Hepatocyte (in vitro differentiated cells): ENCODE results near the gene ZCCHC7.

Source experiments
- CTCF ChIP-seq: fragments of 200-600 bp; sonication (generic); IDR thresholded peaks from 2 replicates; pipeline ENCODE4 v1.5.1; 2016; ENCODE audit warnings: antibody characterized with exemption, mild to moderate bottlenecking; ENCODE audit not compliant: poor library complexity
- EZH2 ChIP-seq: fragments of 200-600 bp; sonication (generic); IDR thresholded peaks from 2 replicates; pipeline ENCODE4 v1.6.1; 2016; ENCODE audit warnings: antibody characterized with exemption, mild to moderate bottlenecking, borderline replicate concordance
- EZH2phosphoT487 ChIP-seq: fragments of 200-600 bp; sonication (generic); IDR thresholded peaks from one replicate; pipeline ENCODE4 v1.6.1; 2018; ENCODE audit warnings: antibody characterized with exemption, mild to moderate bottlenecking, low read depth, moderate library complexity; ENCODE audit not compliant: unreplicated experiment, severe bottlenecking

- TF ChIP-seq EZH2phosphoT487 = no peak
- no peak for TF ChIP-seq CTCF
- no peak for TF ChIP-seq EZH2
Observed at GRCh38 chr9:37395663-37396062, 275.3 kb downstream of the ZCCHC7 start.
